GM12872 (cell line): ENCODE data around the gene HMGN3.

Source experiments
- CTCF ChIP-seq: IDR thresholded peaks from 3 replicates; pipeline ENCODE4 v1.5.1; 2011; ENCODE audit warnings: low read depth, mild to moderate bottlenecking, low read length, moderate library complexity; ENCODE audit not compliant: insufficient read depth

HMGN3 gene

GRCh38 chr6:79170959-79171358 lies 63.5 kb downstream of the HMGN3 start:
- no peak for TF ChIP-seq CTCF

- TF ChIP-seq CTCF, result no peak
Measured at GRCh38 chr6:79170431-79170830, 64.1 kb downstream of the HMGN3 start.

- no peak for TF ChIP-seq CTCF
Measured at GRCh38 chr6:79168695-79168980, 65.8 kb downstream of the HMGN3 start.

- no peak for TF ChIP-seq CTCF
Measured at GRCh38 chr6:79167931-79168694, 66.4 kb downstream of the HMGN3 start.

GRCh38 chr6:79159846-79160245 lies 74.6 kb downstream of the HMGN3 start:
- TF ChIP-seq CTCF, result no peak

- no peak for TF ChIP-seq CTCF
Measured at GRCh38 chr6:79158856-79159516, 75.5 kb downstream of the HMGN3 start.

GRCh38 chr6:79157961-79158644 lies 76.4 kb downstream of the HMGN3 start:
- TF ChIP-seq CTCF, result no peak
